ENCODE results near the gene ASPDH.

Gene ASPDH

GRCh38 chr19:50554212-50554611, 40.5 kb upstream of the ASPDH start:
- TF ChIP-seq SIN3A (IDR thresholded peaks at IDR 0.05; ENCODE audit: borderline replicate concordance, insufficient read depth, low read length), result no peak
- TF ChIP-seq FOXP2 (optimal IDR thresholded peaks at IDR 0.05; ENCODE audit: borderline replicate concordance, extremely low read depth, extremely low read length, insufficient read depth), result no peak
- TF ChIP-seq POLR2AphosphoS5 (IDR thresholded peaks at IDR 0.05; ENCODE audit: low read depth, low read length), result no peak

GRCh38 chr19:50553134-50553703, 39.5 kb upstream of the ASPDH start:
- TF ChIP-seq SIN3A (IDR thresholded peaks at IDR 0.05; ENCODE audit: borderline replicate concordance, insufficient read depth, low read length) (no peak), POLR2AphosphoS5 (IDR thresholded peaks at IDR 0.05; ENCODE audit: low read depth, low read length) (no peak), TAF1 (IDR thresholded peaks at IDR 0.05; ENCODE audit: borderline replicate concordance, insufficient read depth, low read length) (no peak), FOXP2 (optimal IDR thresholded peaks at IDR 0.05; ENCODE audit: borderline replicate concordance, extremely low read depth, extremely low read length, insufficient read depth) (no peak)
- TF ChIP-seq, protein P1, sequence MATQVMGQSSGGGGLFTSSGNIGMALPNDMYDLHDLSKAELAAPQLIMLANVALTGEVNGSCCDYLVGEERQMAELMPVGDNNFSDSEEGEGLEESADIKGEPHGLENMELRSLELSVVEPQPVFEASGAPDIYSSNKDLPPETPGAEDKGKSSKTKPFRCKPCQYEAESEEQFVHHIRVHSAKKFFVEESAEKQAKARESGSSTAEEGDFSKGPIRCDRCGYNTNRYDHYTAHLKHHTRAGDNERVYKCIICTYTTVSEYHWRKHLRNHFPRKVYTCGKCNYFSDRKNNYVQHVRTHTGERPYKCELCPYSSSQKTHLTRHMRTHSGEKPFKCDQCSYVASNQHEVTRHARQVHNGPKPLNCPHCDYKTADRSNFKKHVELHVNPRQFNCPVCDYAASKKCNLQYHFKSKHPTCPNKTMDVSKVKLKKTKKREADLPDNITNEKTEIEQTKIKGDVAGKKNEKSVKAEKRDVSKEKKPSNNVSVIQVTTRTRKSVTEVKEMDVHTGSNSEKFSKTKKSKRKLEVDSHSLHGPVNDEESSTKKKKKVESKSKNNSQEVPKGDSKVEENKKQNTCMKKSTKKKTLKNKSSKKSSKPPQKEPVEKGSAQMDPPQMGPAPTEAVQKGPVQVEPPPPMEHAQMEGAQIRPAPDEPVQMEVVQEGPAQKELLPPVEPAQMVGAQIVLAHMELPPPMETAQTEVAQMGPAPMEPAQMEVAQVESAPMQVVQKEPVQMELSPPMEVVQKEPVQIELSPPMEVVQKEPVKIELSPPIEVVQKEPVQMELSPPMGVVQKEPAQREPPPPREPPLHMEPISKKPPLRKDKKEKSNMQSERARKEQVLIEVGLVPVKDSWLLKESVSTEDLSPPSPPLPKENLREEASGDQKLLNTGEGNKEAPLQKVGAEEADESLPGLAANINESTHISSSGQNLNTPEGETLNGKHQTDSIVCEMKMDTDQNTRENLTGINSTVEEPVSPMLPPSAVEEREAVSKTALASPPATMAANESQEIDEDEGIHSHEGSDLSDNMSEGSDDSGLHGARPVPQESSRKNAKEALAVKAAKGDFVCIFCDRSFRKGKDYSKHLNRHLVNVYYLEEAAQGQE (IDR thresholded peaks at IDR 0.05; ENCODE audit: insufficient read depth in 1 of 2, low read depth in 2 of 2, low read length in 2 of 2), result no peak

- no peak for TF ChIP-seq TAF1 (IDR thresholded peaks at IDR 0.05; ENCODE audit: borderline replicate concordance, insufficient read depth, low read length)
- no peak for TF ChIP-seq FOXP2 (optimal IDR thresholded peaks at IDR 0.05; ENCODE audit: borderline replicate concordance, extremely low read depth, extremely low read length, insufficient read depth)
- no peak for TF ChIP-seq SIN3A (IDR thresholded peaks at IDR 0.05; ENCODE audit: borderline replicate concordance, insufficient read depth, low read length)
- TF ChIP-seq POLR2AphosphoS5 (IDR thresholded peaks at IDR 0.05; ENCODE audit: low read depth, low read length), result no peak
- TF ChIP-seq, protein P1 (IDR thresholded peaks at IDR 0.05; ENCODE audit: insufficient read depth in 1 of 2, low read depth in 2 of 2, low read length in 2 of 2), result no peak
These were observed 38.8 kb upstream of the ASPDH start for GRCh38 chr19:50552540-50552939.

- TF ChIP-seq, protein P1 (IDR thresholded peaks at IDR 0.05; ENCODE audit: insufficient read depth in 1 of 2, low read depth in 2 of 2, low read length in 2 of 2), result no peak
- TF ChIP-seq SIN3A (IDR thresholded peaks at IDR 0.05; ENCODE audit: borderline replicate concordance, insufficient read depth, low read length) (no peak), FOXP2 (optimal IDR thresholded peaks at IDR 0.05; ENCODE audit: borderline replicate concordance, extremely low read depth, extremely low read length, insufficient read depth) (no peak), POLR2AphosphoS5 (IDR thresholded peaks at IDR 0.05; ENCODE audit: low read depth, low read length) (no peak), TAF1 (IDR thresholded peaks at IDR 0.05; ENCODE audit: borderline replicate concordance, insufficient read depth, low read length) (no peak)
These were observed 38.0 kb upstream of the ASPDH start for GRCh38 chr19:50551715-50552187.

DNA sequence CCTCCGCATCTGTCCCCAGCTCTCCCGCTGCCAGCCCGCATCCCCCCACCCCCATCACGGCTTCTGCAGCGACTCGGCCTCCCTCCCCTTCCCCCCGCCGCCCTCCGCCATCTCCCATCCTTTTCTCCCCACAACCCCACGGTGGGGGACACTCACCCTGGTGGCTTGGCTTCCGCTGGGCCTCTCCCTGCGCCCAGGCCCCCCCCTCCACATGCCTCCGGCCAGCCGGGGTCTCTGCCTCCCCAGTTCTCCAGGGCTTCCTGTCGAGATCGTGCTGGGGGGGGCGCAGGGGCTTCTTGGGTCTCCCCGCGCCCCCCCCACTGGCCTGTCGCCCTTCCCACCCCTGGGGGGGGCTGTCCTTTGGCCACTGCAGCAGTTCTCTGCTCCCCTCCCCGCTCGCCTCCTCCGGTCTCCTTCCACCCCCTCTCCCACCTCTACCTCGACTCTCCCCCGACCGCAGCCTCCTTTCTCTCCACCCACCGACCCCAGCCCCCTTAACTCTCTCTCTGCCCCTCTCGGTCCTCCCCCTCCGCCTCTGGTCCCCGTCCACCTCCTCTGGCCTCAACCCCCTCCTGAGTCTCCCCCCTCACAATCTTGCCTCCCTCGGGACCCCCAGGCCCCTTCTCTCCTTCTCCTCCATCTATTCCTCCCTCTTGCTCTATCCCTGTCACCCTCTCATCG, 37.5 kb upstream of the ASPDH start:
- TF ChIP-seq SIN3A (IDR thresholded peaks at IDR 0.05; ENCODE audit: borderline replicate concordance, insufficient read depth, low read length) (no peak), FOXP2 (optimal IDR thresholded peaks at IDR 0.05; ENCODE audit: borderline replicate concordance, extremely low read depth, extremely low read length, insufficient read depth) (no peak), TAF1 (IDR thresholded peaks at IDR 0.05; ENCODE audit: borderline replicate concordance, insufficient read depth, low read length) (no peak), POLR2AphosphoS5 (IDR thresholded peaks at IDR 0.05; ENCODE audit: low read depth, low read length) (no peak)
- TF ChIP-seq, protein P1 (IDR thresholded peaks at IDR 0.05; ENCODE audit: insufficient read depth in 1 of 2, low read depth in 2 of 2, low read length in 2 of 2), result no peak
